Aorta (tissue), 5 donors: ENCODE results near the gene REM2. TPM values are rescaled to one million over a fixed set of nuclear protein-coding genes. Genes with fewer than 3 reads are reported as not detected.
"Not testable (repeated sequence)": the region's sequence is repeated elsewhere in the genome, so short reads cannot be mapped to it uniquely, and the experiment has no call there.

Experiments used
- ATAC-seq: fragments of 200-7000 bp; cut with Tn5 transposase; one replicate; pipeline ENCODE4 v1.9.1; 2022; ENCODE audit warnings: moderate library complexity; ENCODE audit not compliant: low FRiP score
- DNase-seq, 2 donors: peaks; one replicate each; pipeline ENCODE4 v3.0.0-alpha.2; 2020
- H3K27ac ChIP-seq, 2 donors: one replicate each; pipeline ENCODE4 v1.5.1; 2013; ENCODE audit warnings: low read length in 2 of 2, mild to moderate bottlenecking in 2 of 2, moderate library complexity in 2 of 2, control low read depth in 1 of 2, inconsistent platforms in 1 of 2, low read depth in 1 of 2
- H3K27me3 ChIP-seq, 2 donors: one replicate each; pipeline ENCODE4 v1.6.1; 2013; ENCODE audit warnings: control low read depth in 1 of 2, low read length in 1 of 2, mild to moderate bottlenecking in 1 of 2, moderate library complexity in 1 of 2; ENCODE audit not compliant: insufficient read depth in 2 of 2, control insufficient read depth in 1 of 2
- H3K36me3 ChIP-seq, 2 donors: one replicate each; pipeline ENCODE4 v1.6.1; 2013; ENCODE audit warnings: control low read depth in 1 of 2, low read length in 1 of 2, mild to moderate bottlenecking in 1 of 2; ENCODE audit not compliant: insufficient read depth in 2 of 2, control insufficient read depth in 1 of 2
- H3K4me1 ChIP-seq, 2 donors: one replicate each; pipeline ENCODE4 v1.6.1; 2013; ENCODE audit warnings: low read length in 2 of 2, control low read depth in 1 of 2, mild to moderate bottlenecking in 1 of 2, moderate library complexity in 1 of 2; ENCODE audit not compliant: insufficient read depth in 2 of 2, control insufficient read depth in 1 of 2
- H3K4me3 ChIP-seq, 2 donors: one replicate each; pipeline ENCODE4 v1.5.1; 2013; ENCODE audit warnings: low read length in 2 of 2, control low read depth in 1 of 2, mild to moderate bottlenecking in 1 of 2
- H3K9me3 ChIP-seq: one replicate; pipeline ENCODE4 v1.6.1; 2013; ENCODE audit warnings: mild to moderate bottlenecking, low read length; ENCODE audit not compliant: control insufficient read depth
- WGBS, 2 donors: extraction: QIAGEN DNeasy Blood & Tissue Kit; methylation state at CpG; one replicate each; pipeline ENCODE4 v1.1.7; 2013; 5-methylcytosine and 5-hydroxymethylcytosine counted together
- intact Hi-C, 2 donors: fragments of 100-400 bp; cut with DNase I; formaldehyde crosslinking; loops; one replicate each; pipeline versions ENCODE4 v1.14.2 to v1.15.0; 2022
- polyA plus RNA-seq, 2 donors: library from polyadenylated mRNA; stranded (reverse); fragments of 200-250 nt; gene quantifications; one replicate each; pipeline ENCODE4 v1.2.3, GENCODE V29; 2013
- total RNA-seq, 2 donors: library from RNA; stranded (reverse); fragmentation: NEBNext Ultra II Directional; extraction: Animal tissue kit (Norgen Biotek cat#: 25700); gene quantifications; one replicate each; pipeline ENCODE4 v1.2.1, GENCODE V29; 2021
- donor health status: healthy with polysubstance abuse.
- donor health status: Bipolar disorder and iron deficiency.
- donor health status: DM: no; HTN: no; CAD: no.
- donor health status: DM: no; HTN: no; CAD: no.
- donor health status: DM: yes; HTN: yes; CAD: no.

Gene REM2
- total and polyA plus RNA-seq, 4 donors: 0.36 to 0.92 (median 0.75) TPM; not detected in 1

DNA sequence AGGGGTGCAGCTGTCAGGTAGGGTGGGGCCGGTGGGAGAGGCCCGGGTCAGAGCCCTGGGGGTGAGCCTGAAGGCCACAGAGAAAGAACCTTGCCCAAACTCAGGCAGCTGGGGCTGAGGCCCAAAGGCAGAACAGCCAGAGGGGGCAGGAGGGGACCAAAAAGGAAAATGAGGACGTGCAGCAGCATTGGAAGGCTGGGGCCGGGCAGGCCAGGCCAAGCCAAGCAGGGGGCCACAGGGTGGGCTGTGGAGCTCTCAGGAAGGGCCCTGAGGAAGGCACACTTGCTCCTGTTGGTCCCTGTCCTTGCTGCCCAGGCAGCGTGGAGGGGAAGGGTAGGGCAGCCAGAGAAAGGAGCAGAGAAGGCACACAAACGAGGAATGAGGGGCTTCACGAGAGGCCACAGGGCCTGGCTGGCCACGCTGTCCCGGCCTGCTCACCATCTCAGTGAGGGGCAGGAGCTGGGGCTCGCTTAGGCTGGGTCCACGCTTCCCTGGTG, 36.2 kb upstream of the REM2 start:
- WGBS, 2 donors: 49 to 58% methylated on average over 10 to 11 of the region's 11 CpGs
- Histone ChIP-seq H3K27ac (peak overlapping the region; percentile 33 to 37), H3K36me3 (peaks cover 0 to 17% of the 10 kb centered on the region in 2 donors), H3K4me3 (no peak overlapping the region), H3K4me1 (no peaks in the 10 kb centered on the region), H3K27me3 (no peaks in the 10 kb centered on the region), H3K9me3 (no peaks in the 10 kb centered on the region)
- intact Hi-C loops: no loop called here
- peak in 1 of 2 donors; percentile 61 for DNase-seq
- no peak for ATAC-seq

DNA sequence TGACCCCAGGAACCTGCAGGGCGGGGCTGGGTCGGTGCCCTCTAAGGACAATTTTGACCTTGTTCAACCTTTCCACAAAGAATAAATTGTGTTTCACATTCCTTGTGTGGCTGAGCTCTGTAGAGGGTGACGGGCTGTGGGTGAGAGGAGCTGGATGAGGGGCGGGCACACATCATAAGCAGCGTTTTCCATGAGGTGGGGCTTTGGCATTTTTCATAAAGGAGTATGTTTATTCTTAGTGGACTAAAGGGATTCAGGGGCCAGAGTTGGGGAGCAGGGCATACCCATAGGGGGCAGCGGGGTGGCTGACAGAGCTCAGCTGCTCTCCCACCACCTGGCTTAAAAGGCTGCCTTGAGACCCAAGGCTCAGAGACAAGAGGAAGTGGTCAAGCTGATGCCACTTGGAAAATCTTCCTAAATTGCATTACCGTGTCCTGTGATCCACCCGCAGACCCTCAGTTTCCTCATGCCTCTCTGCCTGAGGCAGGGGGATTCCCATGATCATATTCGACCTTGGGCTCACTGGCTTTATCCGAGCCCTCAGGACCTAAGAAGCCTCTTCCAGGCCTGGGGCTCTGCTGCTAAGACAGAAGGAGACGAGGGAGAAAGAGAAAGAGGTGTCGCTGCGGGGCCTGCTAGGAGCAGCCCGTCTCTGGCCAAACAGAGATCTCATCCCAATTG, 35.2 kb upstream of the REM2 start:
- H3K4me3 ChIP-seq: no peak overlapping the region
- H3K36me3 ChIP-seq: peaks cover 0 to 14% of the 10 kb centered on the region in 2 donors
- DNase-seq: peak; percentile 55 to 77
- 12 to 13% methylated on average over 14 of the region's 14 CpGs for WGBS, 2 donors
- no peaks in the 10 kb centered on the region for H3K27me3 ChIP-seq
- intact Hi-C loops: no loop called here
- H3K4me1 ChIP-seq: no peaks in the 10 kb centered on the region
- peak overlapping the region; percentile 73 to 95 for H3K27ac ChIP-seq
- no peaks in the 10 kb centered on the region for H3K9me3 ChIP-seq
- no peak for ATAC-seq

DNA sequence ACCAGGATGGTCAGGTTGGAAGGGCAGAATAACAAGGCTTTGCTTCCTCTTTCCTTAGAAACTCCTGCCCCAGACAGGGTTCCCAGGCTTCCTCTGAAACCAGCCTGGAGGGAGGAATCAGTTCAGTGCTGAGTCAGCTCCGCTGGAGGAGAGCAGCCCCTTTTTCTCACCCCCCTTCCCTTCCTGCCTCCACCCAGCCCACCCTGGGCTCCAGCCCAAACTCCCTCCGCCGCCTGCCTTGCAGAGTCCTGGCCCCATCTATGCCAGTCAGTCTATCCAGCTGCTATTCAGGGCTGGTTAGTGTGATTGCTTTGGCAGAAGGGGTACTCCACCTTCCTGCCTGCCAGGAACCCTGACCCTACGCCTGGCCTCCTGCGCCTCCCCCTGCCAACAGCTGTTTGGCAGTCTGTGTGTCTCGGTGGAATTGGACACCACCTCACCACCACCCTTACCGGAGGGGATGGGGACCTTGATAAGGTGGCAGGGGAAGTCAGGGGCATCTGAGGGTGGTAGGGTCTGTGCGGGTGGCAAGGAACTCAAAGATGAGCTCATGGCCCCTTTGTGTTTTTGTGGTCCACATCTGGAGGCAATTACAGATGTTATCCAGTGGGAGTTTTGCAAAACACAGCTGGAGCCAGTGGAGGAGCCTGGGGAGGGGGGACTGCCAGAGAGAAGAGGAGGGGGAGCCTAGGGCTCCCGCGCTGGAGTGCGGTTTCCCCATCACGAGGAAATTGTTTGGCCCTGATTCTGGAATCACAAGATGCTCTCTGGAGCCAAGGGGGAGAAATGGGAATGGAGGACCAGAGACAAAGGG, 34.5 kb upstream of the REM2 start:
- DNase-seq: peak; percentile 93
- Histone ChIP-seq H3K4me3 (no peak overlapping the region), H3K9me3 (no peaks in the 10 kb centered on the region), H3K36me3 (peaks cover 0 to 12% of the 10 kb centered on the region in 2 donors), H3K27ac (peak overlapping the region; percentile 73 to 95), H3K27me3 (no peaks in the 10 kb centered on the region), H3K4me1 (no peaks in the 10 kb centered on the region)
- peak; percentile 77 for ATAC-seq
- intact Hi-C loops: no loop called here
- 0 to 3% methylated on average over 12 of the region's 12 CpGs for WGBS, 2 donors

DNA sequence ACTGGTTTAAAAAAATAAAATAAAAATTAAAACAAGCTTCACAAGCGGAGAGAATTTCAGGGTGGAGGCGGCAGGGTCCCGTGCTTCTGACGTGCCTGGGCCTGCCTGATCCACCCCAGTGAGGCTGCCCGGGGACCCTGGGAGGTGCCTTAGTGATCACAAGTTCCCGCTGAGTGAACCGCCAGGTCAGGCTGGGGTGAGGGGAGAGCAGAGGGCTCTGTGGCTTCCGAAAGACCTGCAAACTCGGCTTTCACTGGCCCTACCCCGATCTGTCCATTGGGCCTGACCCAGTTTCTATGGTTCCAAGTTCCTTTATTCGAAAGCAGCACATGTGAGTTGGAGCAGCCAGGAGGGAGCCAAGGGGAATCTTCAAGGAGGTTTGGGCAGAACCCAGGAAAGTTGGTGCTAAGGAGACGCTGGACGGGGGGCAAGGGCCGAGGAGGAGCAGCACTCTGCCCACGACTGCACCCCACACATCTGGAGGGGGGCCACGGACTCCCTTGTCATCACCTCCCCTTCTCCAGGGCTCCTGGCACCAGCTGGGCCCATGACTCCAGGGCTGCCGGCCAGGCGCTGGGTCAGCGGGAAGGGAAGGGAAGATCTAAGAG, 33.7 kb upstream of the REM2 start:
- ATAC-seq (peak; percentile 52), DNase-seq (peak; percentile 81 to 89)
- peaks cover 0 to 9% of the 10 kb centered on the region in 2 donors for H3K36me3 ChIP-seq
- H3K4me1 ChIP-seq: no peaks in the 10 kb centered on the region
- 3 to 8% methylated on average over 19 of the region's 19 CpGs for WGBS, 2 donors
- no peaks in the 10 kb centered on the region for H3K9me3 ChIP-seq
- peak overlapping the region; percentile 72 to 95 for H3K27ac ChIP-seq
- intact Hi-C loops: no loop called here
- H3K4me3 ChIP-seq: no peak overlapping the region
- no peaks in the 10 kb centered on the region for H3K27me3 ChIP-seq

DNA sequence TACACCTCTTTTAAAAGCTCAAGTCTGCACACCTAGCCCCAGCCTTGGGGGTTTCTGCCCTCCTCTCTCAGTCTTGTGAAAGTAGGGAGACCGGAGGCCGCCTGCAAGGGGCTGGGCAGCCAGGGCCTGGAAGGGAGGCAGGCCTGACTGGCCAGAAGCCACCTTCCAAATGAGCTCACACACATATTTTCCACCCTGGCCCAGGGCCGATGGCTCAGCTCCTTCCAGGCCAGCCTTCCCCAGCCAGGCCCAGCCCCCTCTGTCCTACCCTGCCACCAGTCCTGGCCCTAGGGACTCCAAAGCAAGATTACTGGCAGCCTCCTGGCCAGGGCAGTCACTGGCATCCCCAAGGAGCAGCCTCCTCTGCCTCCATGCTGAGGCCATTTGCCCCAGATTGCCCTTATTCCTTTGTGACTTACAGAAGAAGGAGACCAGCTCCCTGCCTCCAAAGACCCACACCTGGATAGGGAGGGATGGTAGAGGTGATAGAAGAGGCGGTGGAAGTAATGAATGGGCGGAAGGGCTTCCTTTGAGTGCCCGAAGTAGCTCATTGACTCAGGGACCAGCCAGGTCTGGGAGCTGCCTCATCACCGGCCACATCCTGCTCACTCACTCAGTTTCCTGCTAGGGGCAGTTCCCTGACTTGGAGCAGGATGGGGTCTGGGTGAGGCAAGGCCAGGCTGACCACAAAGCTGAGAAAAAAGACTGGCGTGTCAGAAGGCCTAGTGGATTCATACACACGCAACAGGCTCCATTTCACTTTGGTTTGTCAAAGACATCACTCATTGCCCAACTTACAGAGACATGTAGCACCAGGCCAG, 31.9 kb upstream of the REM2 start:
- ATAC-seq (peak; percentile 82), DNase-seq (peak; percentile 95 to 98)
- WGBS, 2 donors: 23 to 29% methylated on average over 9 of the region's 9 CpGs
- no peaks in the 10 kb centered on the region for H3K27me3 ChIP-seq
- peak overlapping the region; percentile 10 to 53 for H3K27ac ChIP-seq
- H3K4me1 ChIP-seq: no peaks in the 10 kb centered on the region
- intact Hi-C loops: loop anchor here in 1 of 2 donors (1.0 to 10.0 kb wide), 3 partner anchors 14 to 294 kb away; no protein-coding TSS in a partner anchor
- no peaks in the 10 kb centered on the region for H3K36me3 ChIP-seq
- no peaks in the 10 kb centered on the region for H3K9me3 ChIP-seq
- no peak overlapping the region for H3K4me3 ChIP-seq

DNA sequence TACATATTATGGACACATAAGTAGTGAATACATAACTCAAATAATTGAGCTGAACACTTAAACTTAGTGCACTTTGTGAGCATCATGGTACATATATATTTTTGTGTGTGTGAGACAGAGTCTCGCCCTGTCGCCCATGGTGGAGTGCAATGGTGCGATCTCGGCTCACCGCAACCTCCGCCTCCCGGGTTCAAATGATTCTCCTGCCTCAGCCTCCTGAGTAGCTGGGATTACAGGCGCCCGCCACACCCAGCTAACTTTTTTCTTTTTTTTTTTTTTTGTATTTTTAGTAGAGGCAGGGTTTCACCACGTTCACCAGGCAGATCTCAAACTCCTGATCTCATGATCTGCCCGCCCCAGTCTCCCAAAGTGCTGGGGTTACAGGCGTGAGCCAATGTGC, 30.8 kb upstream of the REM2 start:
- DNase-seq, H3K36me3 ChIP-seq, H3K9me3 ChIP-seq, ATAC-seq, H3K27me3 ChIP-seq, H3K4me1 ChIP-seq, H3K4me3 ChIP-seq: not testable (repeated sequence)
- WGBS, 2 donors: 69 to 77% methylated on average over 10 to 12 of the region's 12 CpGs
- peak overlapping the region in 1 of 2 donors; percentile 10 for H3K27ac ChIP-seq
- intact Hi-C loops: loop anchor here (2.0 to 10.0 kb wide), 5 partner anchors 15 to 295 kb away; partner anchors contain the start of gene MMP14 (in 1 of the 2)

DNA sequence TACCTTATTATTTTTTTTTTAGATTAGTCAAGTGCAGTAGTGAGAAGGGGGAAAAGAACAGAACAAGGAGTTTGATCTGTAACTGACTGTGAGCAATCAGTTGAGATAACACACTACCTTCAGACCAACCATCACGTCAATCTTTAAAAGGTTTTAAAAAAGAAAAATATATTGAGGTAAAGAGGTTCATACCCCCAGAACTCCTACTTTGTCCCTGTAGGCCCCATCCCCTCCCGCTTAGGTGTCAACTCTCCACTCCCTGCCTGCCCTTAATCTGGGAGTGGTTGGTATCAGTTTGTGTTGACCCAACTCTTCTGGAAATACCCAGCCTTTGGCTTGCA, 30.5 kb upstream of the REM2 start:
- Histone ChIP-seq H3K9me3 (no peaks in the 10 kb centered on the region), H3K27ac (no peak overlapping the region), H3K27me3 (no peaks in the 10 kb centered on the region), H3K4me3 (no peak overlapping the region), H3K4me1 (no peaks in the 10 kb centered on the region), H3K36me3 (no peaks in the 10 kb centered on the region)
- intact Hi-C loops: loop anchor here (2.0 to 10.0 kb wide), 5 partner anchors 16 to 295 kb away; partner anchors contain the start of gene MMP14 (in 1 of the 2)
- WGBS, 2 donors: 69 to 73% methylated on average over 2 of the region's 2 CpGs
- ATAC-seq (no peak), DNase-seq (no peak)
